RWPE1 (cell line): Measurements from ENCODE around the gene ADRA2A.
A peak's percentile ranks its signal among the peaks of the same experiment; 100 is the strongest.

ENCODE experiments used
- CTCF ChIA-PET: fragments of 350-600 bp; sonication (Branson Sonifier 250); formaldehyde crosslinking; extraction: SDS; loops from one replicate; lab custom pipeline; 2021; lab: Yijun Ruan, JAX
- POLR2A ChIA-PET: fragments of 400-600 bp; formaldehyde crosslinking; extraction: SDS; loops from one replicate; lab custom pipeline; 2020; ENCODE audit warnings: antibody characterized with exemption; ENCODE audit not compliant: low non-redundant PET; lab: Yijun Ruan, JAX
- DNase-seq: peaks from one replicate; pipeline ENCODE4 v3.0.0; 2012; ENCODE audit warnings: low spot score
- H3K27ac ChIP-seq: fragments of 450-650 bp; 2 replicates; pipeline ENCODE4 v1.5.1; 2017
- TF ChIP-seq, protein P1 (sequence below): fragments of 450-650 bp; conservative IDR thresholded peaks from 2 replicates; pipeline ENCODE4 v1.5.1; 2017; ENCODE audit warnings: low read depth, mild to moderate bottlenecking

Gene ADRA2A

DNA sequence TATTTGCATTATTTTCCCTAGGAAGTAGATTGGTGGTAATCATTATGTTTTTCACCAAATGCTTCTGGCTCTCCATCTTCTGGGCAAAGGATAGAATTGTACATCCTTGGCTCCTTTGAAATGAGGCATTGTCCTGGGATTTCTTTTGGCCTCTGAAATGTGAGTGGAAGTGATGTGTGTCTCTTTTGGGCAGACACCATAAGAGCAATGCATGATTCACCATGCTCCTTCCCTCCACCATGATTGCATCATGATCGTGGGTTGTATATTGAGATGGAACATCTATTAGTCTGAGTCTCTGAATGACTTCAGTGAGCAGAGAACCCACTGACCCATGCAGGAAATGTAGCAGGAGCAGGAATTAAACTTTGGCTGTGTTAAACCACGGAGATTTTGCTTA lies 49.2 kb downstream of the ADRA2A start:
- CTCF ChIA-PET: no interaction called here
- TF ChIP-seq, protein P1, sequence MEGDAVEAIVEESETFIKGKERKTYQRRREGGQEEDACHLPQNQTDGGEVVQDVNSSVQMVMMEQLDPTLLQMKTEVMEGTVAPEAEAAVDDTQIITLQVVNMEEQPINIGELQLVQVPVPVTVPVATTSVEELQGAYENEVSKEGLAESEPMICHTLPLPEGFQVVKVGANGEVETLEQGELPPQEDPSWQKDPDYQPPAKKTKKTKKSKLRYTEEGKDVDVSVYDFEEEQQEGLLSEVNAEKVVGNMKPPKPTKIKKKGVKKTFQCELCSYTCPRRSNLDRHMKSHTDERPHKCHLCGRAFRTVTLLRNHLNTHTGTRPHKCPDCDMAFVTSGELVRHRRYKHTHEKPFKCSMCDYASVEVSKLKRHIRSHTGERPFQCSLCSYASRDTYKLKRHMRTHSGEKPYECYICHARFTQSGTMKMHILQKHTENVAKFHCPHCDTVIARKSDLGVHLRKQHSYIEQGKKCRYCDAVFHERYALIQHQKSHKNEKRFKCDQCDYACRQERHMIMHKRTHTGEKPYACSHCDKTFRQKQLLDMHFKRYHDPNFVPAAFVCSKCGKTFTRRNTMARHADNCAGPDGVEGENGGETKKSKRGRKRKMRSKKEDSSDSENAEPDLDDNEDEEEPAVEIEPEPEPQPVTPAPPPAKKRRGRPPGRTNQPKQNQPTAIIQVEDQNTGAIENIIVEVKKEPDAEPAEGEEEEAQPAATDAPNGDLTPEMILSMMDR: no peak
- DNase-seq: no peak
- no peak overlapping the region for H3K27ac ChIP-seq
- POLR2A ChIA-PET: no interaction called here

DNA sequence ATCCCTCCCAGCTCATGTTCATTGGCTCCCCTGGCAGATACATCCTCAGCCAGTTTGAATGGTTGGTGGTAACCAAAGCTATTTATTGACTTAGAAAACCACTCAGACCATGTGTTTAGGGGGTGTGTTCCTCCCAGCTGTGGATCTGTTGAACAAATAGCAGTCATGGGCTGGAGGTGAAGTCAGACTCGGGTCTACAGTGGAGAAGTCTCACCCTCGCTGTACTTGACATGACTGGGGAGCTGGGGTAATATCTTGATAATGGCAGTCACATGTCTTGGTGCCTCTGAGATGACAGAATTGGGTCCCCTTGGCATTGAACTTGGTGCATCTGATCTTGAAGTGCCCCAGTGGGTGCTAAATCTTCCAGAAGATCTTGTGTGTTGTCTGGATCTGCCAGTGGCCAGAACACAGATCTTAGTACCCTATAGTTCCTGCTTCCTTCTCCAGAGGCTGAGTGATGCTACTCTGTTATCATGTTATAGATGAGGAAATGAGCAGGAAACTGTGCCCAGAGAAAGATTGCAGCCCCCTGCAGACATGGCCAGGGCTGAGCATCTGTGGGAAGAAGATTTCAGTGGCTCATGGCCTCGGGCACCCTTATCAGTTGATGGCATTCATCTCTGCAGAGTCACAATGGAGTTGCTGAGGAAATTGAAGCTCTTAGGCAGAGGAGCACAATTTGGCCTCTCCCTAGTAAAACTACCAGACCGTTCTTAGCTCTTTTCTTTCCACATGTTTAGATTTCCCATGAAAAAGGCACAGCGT lies 50.4 kb downstream of the ADRA2A start:
- TF ChIP-seq, protein P1: no peak
- ChIA-PET POLR2A (no interaction called here), CTCF (no interaction called here)
- DNase-seq: no peak
- no peak overlapping the region for H3K27ac ChIP-seq

DNA sequence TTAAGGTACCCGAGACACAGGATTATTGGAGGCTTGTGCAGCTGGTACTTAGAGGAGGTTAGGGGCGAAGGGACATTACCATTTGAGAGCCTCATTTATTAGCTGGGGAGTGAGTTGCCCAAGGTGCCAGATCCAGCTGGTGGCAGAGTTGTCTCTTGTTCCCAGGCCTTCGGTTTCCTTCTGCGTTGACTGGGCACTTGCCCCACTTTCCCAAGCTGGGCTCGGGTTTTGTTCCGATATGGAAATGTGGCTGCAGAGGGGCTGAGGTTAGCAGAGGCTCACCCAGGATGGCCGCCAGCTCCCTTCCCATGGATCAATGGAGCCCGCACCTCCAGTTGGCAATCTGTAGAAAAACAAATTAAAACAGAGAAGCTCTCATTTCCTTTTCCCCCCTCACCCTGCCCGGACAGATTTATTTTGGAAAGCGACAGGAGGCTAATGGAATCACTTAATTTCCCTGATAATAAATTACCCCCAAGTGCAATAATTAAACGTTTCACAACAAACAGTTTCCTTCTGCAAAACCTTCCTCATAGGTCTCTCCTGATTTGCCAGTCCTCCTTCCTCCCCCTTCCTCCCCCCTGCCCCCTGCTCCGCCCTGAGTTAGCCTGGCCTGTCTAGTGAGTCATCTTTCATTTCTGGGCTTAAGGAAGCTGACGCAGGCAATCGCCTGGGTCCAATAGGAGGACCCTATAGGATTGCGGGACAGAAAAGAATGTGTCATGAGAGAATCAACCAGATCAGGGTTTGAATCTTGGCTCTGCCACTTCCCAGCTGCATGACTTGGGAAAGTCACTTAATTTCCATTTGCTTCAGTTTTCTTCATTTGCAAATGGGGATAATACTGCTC lies 51.7 kb downstream of the ADRA2A start:
- H3K27ac ChIP-seq: no peak overlapping the region

DNA sequence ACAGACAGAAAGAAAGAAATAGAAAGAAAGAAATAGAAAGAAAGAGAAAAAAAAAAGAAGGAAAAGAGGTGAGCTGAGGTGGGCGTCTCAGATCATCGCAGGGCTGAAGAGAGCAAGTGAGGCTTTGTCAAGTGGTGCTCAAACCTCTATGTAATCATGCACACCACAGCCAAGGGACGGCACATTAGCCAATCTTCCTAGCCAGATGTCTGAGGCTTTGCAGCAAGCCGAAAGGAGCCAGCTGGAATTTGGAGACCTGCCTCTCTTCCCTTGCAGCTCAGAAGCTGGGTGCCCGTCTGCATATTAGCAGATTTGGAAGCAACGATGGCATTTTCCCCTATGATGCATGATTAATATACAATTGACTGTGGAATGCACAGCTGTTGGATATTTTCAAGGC lies 52.5 kb downstream of the ADRA2A start:
- no peak overlapping the region for H3K27ac ChIP-seq
- ChIA-PET POLR2A (no interaction called here), CTCF (interaction anchor here (0.7 kb wide), 1 partner anchor 52 kb away, joined by 3 read pairs; no protein-coding TSS in a partner anchor)
- TF ChIP-seq, protein P1: no peak
- no peak for DNase-seq

More for the DNA sequence above, 51.7 kb downstream of the ADRA2A start:
- CTCF ChIA-PET: interaction anchor here (0.6 kb wide), 1 partner anchor 25 kb away, joined by 3 read pairs; no protein-coding TSS in a partner anchor
- TF ChIP-seq, protein P1: no peak
- POLR2A ChIA-PET: no interaction called here
- DNase-seq: peak; percentile 66

DNA sequence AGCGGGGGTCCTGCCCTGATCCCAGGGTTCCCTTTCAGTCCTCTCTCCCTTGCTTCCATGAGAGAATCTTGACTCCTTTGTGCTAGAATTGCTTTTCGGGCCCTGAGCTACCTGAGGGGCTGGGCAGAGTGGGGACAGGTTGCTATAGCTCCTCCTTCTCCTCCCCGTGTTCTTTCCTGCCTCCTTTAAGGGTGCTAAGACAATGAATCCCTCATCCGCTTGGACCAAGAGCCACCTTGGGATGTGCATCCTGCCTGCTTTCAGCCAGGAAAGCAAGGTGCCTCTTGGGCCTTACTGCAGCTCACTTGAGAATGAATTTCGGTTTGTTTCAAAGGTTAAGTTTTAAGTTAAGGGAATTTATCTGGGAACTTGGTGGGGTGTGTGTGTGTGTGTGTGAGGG lies 53.6 kb downstream of the ADRA2A start:
- CTCF ChIA-PET: interaction anchor here (0.6 kb wide), 2 partner anchors 58 to 469 kb away, joined by 3 read pairs; no protein-coding TSS in a partner anchor
- no peak for DNase-seq

More for the DNA sequence above, 53.6 kb downstream of the ADRA2A start:
- H3K27ac ChIP-seq: no peak overlapping the region
- POLR2A ChIA-PET: no interaction called here
- TF ChIP-seq, protein P1: no peak
